Measurements from ENCODE around the gene UROS.

Gene UROS

DNA sequence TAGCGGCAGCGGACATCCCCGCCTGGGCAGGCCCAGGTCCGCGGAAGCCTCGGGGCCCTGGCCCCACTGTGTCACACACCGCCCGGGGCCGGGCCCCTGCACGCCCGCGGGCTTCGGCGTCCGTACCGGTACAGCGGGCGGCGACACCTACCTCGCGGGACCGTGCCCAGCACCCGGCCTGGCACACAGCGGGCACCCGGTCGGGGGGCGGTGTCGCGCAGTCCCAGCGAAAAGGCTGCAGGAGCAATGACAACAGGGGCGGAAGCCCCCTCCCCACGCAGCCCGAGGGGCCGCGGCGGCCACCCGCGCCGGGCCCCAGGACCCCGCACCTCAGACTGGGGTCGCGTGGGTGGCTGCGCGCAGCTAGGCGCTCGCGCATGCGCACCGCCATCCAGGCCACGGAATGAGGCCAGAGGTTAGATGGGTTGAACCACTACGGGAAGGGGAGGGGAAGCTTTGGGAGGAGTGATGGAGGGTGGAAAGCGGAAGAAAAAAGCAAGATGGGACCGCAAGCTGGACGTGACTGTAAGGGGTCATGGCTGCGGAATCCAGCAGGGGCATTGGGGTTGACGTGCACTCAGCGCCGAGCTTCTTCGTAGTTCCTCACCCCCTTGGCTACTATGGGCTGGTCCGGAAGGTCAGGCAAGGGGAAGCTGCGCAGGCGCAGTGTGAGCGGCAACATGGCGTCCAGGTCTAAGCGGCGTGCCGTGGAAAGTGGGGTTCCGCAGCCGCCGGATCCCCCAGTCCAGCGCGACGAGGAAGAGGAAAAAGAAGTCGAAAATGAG lies at the start of gene UROS, which contains the start of gene BCCIP:
TSS of gene UROS (minus strand) at position 381 of the 785 bp plus-strand sequence. CDS start 6,759 bp downstream, outside the sequence.
TSS of gene BCCIP (plus strand) at position 669 of the 785 bp plus-strand sequence. CDS start at position 681, 12 bp downstream.
- DNase-seq (ENCODE audit: low read depth in 2 of 2): peak; percentile 85

DNA sequence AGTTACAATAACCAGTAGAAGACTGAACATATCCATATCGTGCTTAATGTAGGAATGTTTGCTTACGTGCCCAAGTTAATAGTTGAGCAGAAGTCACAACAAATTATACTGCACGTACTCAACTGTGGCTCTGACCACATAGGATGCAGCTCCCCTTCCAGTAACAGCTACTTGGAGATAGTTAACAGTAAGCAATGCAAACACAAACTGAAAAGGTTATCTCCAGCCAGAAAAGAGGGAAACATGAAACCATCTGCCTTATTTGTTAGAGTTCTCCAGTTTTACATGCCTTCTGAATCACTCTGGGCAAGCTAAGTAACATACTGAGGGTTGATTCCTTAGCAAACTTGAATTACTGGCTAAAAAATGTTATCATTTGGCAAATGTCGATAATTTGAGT lies 48.3 kb upstream of the UROS start:
- DNase-seq (ENCODE audit: low read depth in 2 of 2): no peak

DNA sequence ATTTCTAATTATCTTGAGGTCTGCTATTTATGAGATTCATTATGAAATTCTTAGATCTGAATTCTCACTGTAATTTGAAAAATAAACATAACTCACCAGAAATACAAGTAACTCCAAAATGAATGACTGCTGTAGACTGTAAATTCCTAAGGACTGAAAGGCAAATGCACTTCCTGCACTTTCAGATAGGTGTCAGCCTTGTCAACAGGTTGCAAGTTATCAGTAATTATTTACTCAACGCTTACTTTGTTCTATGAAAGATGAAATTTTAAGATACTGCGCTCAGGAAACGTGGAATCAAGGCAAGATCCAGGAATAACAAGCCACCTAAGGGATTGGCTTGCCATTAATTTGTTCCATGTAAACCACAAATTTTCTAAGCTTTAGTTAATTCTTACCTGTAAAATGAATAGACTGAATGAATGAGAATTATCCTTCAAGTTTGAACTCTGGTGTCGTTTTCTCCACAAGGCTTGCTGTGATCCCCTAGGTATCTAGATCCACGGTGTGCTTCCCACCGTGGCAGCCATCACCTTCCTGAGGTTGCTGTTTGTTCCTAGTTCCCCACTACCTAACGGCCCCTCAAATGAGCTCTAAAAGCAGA lies 45.4 kb upstream of the UROS start:
- DNase-seq (ENCODE audit: low read depth in 2 of 2): no peak

DNA sequence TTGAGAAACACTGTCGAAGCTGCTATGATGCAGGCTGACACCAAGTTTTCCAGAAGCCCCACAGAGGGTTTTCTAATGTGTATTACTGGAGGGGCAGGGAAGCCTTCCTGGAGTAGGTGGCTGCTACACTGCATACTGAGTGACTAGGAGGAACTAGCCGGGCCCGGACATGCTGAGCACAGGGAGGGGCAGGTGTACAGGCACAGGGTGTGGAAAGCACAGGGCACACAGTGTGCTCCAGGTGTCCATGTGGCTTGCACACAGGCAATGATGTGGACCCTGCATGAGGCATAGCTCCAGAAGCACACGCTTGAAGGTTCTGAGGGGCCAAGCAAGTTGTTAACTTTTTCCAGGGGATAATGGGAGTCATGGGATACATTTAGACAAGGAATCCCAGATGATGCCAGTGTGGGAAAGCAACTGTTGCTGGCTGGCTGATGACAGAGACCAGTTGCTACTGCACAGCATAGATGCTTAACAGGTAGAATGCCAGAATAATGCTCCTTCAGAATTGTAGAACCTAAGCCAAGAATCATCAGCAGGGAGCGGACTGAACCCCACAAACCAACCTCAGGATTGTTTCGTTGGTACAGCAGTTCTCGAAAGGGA lies 43.5 kb upstream of the UROS start:
- DNase-seq (ENCODE audit: low read depth in 2 of 2): no peak

DNA sequence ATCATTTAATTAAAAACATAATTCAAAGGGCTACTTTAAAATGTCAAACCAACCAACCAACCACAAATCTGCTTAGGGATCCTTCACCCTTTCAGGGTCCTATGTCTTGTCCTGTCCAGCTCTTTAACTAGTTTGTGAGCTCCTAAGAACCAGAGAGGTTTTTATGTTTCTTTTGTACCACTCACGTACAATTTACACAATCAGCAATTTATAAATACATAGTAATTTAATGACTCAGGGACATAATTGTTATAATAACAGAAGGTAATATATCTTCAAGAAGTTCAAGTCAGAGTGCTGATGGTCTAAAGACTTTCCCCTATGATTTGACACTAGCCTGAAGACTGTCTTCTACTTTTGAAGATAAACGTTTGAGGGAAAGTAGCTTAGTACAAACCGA lies 42.1 kb upstream of the UROS start:
- no peak for DNase-seq (ENCODE audit: low read depth in 2 of 2)

DNA sequence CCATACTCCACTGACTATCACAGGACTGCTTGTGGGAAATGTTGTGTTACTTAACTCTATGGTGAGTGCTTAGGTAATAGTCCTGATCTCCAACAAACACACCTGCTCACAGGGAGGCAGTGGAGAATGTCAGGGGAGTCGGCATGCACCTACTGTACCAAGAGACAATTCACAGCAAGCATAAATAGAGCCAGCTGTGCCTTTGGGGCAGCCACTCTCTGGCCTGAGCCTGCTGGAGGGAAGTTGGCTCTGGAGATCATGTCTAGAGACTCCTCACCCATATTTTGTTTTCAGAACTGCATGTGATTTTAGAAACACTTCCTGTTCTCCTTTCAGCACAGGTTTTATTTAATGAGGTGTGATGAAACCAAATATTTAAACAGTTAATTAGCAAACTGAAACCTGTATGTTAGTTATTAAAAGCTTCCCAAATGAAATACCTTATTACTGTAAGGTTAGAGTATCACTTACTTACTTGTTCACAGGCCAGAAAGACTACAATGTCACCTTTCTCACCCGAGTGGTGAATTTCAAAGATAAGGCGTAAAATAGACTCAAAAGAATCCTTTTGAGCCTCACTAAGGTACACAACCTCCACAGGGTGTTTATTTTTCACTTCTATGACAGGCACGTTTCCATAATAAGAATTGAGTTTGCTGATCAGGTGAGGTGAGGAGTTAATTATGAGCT lies 36.2 kb upstream of the UROS start:
- no peak for DNase-seq (ENCODE audit: low read depth in 2 of 2)

DNA sequence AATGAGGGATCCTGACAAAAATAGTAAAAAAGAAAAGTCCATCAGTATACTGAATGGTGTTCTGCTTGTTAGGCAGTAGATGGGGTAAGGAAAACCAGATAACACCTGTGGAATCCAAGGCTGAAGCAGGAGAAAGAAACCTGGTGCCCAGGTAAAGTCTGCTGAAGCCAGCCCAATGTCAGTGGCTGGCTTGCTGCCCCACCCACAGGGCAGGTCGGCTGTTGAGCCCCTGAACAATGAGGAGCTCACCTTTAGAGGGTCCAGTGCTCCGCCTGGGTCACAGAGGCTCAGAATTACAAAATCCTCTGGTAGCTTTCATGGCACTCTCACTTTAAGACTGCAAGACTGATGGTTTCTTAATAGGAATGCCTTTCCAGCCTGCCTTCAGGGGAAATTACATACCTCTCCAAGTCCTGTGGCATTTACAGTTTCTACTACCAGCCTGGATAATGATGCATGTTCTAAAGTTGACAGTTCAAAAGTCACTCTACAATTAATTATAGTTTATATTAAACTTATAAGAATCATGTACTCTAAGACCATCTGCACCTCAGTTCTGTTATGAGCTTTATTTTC lies 34.2 kb upstream of the UROS start:
- DNase-seq (ENCODE audit: low read depth in 2 of 2): no peak

DNA sequence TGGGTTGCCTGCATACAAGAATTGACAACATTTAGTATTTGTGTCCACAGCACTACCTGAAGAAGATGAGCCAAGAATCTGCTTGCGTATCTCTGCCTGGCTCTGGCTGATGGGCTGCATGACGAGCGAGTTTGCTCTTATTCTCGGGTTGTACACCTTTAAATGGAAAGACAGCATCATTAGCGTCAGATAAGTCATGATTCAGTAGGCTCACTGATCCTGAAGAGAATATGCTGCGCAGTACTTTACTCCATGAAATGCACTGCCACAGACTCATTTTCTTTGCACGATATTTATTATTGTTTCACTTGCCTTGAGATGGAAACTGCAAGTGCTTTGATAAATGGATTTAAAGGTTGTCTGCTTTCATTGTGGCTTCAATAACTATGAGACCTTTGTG lies 29.4 kb upstream of the UROS start:
- DNase-seq (ENCODE audit: low read depth in 2 of 2): no peak

DNA sequence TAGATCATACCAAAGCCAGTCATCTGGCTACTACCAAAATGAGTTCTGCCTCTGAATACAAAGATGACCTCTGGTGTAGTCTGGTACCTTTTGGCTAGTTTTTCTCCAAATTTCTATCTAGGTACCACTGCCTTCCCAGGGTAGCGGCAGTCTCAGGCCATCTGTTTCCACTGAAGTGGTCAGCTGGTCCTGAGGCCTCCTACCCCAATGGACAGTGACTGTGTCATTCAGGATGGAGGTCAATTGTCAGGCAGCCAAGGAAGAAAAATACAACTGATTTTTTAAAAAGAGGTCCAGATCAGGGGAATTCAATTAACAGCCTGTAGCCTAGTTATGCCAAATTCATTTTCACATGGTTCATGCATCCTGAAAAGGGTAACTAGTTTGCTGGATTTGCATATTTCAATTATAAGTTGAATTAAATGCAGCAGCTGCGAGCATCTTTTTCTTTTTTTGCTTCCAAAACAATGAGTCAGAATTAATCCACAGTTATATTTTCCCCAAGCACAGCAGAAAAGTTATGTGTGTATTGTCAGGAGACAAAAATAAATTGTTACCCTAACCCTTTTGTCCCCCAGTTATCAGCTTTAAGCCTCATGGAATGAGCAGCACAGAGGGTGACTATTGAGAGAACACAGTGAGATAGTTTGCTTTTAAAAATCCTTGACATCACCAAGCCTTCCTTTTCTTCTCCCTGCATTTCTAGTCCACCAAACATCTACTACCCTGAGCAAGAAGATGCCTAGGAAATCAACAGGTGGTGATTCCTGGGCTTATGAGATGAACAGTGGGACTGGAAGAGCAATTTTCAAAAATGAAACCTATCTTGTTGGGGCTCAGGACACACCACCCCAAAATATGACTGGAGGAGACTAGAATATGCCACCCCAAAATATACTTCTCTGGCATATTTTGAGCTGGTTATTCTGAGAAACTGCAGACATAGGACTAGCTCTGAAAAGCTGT lies 28.0 kb upstream of the UROS start:
- DNase-seq (ENCODE audit: low read depth in 2 of 2): no peak

DNA sequence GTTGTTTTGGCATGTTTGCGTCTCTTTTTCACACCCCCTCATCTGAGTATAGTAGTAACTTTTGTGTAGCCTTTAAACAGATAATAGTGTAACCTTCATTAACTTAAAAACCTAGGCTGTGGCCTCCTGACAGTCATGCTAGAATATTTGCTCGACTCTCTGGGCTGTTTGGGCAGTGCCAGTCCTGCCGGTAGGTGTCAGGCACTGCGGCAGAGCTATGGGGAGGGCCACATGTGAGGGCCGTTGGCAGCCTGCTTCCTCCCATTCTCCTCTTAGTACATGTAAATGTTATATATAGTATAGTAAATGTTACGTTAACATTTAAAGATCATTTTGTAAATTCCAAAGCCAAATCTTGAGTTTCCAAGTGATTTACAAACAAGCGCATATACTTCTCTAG lies 26.4 kb upstream of the UROS start:
- DNase-seq (ENCODE audit: low read depth in 2 of 2): no peak

DNA sequence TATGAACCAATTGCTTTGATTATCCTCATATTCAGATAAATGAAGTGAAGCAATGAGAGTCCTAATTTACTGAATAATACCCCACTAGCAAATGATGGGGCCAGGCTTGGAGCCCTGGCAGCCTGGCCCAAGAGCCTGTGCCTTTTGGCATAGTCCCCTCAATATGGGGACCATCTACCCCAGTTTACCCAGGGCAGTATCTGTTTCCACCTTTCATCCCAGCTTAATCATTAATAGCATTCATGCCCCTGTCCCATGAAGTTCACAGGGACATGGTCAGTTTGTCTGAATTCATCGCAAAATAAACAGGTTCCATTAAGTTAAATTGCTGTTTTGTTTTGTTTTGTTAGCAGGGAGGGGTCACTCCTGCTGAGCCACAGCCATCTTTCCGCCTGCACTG lies 25.8 kb upstream of the UROS start:
- DNase-seq (ENCODE audit: low read depth in 2 of 2): no peak

DNA sequence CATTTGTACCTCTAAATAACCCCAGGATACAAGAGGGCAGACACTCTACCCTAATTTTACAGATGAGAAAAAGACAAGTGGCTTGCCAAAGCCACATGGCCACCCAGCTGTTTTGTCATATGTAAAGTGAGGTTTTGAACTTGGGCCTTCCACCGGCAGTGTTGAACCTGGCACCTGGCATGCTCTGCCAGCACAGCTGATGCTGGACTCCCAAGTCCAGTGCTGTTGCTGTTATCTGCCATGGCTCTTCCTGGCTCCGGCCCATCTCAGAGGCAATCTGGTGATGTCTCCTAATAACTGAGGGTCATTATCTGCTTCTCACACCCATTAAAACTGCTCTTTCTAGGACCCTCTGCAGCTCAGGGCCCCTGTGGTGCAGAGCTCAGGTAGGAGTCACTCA lies 25.3 kb upstream of the UROS start:
- no peak for DNase-seq (ENCODE audit: low read depth in 2 of 2)

DNA sequence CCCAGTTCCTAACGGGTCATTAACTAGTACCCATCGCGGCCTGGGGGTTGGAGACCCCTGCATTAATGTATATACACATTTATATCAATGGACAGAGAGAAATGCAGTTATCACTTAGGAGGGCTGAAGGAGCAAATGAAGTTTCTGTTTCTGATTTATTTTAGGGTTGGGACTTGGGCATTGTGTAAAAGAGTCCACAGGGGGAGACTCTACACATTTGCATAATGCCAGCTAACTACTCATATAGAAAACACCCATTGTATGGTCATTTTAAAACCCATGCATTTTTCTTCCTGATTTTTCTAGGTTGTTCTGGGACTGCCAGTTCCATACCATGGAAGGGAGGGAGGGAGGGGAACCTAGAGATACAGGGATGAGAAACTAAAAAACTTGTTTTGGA lies 23.8 kb upstream of the UROS start:
- DNase-seq (ENCODE audit: low read depth in 2 of 2): no peak

DNA sequence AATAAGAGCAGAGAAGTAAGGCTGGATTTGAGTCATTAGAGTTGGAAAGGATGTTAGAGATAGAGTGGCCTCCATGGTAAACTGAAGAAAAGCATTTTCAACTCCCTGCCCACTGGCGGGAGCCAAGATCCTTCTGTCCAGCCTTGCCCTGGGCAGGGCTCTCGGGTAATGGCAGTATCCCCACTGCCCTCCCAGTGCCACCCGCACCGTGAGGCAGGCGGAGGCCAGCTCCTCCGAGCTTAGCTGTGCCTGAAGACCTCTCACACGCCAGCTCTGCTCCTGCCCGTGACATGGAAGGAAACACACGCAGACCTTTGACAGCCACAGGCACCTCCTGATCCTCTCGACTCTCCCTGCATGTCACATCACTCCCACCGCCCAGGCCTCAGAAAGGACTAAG lies 22.6 kb upstream of the UROS start:
- DNase-seq (ENCODE audit: low read depth in 2 of 2): no peak

DNA sequence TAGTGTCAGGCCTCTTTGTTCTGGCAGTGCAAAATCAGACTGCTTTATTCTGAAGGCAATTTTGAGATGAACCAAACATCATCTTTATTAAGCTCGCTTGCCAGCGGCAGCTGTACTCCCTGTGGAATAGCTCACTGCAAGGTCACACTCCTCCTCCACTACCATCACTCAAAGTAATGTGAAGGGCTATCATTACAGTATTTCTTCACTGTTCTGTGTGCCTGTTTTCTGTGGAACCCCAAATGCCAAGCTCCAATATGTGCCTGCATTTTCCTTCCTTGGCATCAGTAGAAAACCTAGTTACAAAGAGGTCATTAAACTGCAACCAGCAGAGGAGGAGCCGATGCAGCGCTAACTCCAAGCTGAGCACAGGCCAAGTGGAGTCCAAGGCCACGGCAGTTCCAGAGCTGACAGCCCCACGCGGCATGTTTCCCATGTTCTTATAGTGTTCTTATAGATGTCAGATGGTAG lies 21.7 kb upstream of the UROS start:
- no peak for DNase-seq (ENCODE audit: low read depth in 2 of 2)

DNA sequence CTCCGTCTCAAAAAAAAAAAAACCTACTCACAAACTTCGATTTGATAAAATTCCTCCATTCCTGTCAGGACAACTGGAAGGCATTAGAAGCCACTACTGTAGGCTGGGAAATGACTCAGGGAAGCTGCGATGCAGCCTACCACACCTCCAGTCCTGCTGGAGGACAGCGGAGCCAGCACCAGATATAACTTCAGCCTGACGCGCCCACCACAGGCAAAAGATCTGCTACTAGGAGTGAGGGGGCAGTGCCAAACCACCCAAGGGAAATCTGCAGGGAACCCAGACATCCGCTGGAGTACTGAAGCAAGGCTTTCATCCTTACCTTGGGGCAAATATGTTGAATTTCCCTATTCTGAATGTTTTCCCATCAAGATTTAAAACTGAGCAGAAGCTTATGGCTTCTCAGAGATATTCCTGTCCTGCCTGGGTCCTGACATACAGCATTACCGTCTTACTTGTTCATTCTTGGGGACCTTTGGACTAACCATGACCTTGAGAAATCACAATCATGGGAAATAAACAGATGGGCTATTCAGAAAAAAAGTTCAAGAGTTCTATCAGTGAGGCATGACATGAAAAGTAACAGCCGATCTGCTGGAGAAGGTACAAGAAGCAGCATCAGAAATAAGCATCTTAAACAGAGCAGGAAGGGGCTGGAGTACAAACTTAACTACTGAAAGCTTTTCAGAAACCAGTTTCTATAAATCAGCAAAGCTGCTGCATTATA lies 20.7 kb upstream of the UROS start:
- no peak for DNase-seq (ENCODE audit: low read depth in 2 of 2)

DNA sequence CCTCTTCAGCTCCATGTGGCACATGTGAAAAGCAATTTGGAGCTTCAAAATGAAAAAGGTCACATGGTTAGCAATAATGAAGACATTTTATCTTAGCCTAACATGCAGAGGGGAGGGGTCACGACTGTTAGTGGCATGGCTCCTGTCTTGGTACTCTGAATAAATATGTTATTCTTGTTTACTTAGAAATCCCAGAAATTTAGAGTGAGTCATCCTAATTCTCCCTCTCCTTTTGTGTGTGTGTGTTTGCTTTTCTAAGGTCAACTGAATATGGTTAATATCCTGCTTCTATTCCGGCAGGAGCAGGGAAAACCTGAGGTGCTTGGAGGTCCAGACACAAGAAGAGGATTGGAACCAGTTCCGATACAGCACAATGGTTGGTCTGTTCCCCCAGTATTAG lies 17.9 kb upstream of the UROS start:
- DNase-seq (ENCODE audit: low read depth in 2 of 2): no peak

DNA sequence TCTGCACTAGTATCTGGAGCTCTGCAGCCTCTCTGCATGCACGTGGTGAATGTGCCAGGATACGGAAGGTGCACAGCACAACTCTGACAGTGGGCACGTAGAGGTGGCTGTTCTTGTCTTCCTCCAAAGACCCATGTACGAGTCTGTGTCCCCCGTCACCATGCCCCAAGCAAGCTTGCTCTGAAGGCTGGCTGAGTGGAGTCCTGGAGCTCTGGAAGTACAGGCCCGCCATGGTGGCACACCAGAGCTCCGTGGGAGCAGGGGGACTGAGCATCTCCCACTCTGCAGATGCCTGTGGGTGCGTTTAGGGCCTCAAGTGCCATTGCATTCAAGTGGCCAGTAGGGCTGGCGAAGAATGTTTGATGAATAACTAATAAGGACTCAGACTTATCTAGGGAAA lies 17.3 kb upstream of the UROS start:
- no peak for DNase-seq (ENCODE audit: low read depth in 2 of 2)

DNA sequence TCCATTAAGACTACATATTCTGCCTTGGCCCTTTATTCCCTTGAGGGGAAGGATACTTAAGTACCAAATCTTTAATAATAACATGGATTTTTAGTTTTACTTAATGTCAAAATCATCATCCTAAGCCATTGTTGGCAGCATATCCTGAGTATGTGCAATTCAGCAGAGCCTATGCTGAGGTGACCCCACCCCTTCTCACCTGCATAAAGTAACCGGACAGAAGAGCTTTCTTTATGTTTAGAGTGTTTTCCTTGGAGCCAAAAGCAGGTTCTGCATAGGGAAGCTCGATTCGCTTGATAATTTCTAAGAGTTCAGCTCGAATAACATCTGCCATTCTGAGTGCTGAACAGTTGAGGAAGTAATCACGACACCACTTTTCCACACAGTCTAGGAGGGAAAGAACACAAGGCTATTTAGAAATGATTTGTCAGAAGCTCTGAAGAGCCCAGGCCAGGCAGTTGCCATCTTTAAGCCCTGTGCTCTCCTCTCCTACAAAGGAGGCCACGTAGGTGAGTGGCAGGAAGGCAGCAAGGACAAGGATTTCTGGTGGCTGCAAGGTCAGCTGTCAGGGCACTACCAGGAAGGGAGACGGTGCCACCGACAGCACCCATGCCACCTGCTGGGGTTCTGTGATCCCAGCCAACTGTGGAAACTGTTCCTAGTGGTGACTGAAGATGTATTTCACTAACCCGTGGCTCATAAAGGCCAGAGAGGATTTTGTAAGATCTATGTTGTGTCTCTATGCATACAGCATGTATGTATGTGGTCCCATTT lies 15.9 kb upstream of the UROS start:
- no peak for DNase-seq (ENCODE audit: low read depth in 2 of 2)
